ENCODE results near the gene ODAD4.
"Not testable (repeated sequence)": the region's sequence is repeated elsewhere in the genome, so short reads cannot be mapped to it uniquely, and the experiment has no call there.

Gene ODAD4

GRCh38 chr17:42010898-42011516 lies 80.6 kb downstream of the ODAD4 start:
- TF ChIP-seq, protein P1, sequence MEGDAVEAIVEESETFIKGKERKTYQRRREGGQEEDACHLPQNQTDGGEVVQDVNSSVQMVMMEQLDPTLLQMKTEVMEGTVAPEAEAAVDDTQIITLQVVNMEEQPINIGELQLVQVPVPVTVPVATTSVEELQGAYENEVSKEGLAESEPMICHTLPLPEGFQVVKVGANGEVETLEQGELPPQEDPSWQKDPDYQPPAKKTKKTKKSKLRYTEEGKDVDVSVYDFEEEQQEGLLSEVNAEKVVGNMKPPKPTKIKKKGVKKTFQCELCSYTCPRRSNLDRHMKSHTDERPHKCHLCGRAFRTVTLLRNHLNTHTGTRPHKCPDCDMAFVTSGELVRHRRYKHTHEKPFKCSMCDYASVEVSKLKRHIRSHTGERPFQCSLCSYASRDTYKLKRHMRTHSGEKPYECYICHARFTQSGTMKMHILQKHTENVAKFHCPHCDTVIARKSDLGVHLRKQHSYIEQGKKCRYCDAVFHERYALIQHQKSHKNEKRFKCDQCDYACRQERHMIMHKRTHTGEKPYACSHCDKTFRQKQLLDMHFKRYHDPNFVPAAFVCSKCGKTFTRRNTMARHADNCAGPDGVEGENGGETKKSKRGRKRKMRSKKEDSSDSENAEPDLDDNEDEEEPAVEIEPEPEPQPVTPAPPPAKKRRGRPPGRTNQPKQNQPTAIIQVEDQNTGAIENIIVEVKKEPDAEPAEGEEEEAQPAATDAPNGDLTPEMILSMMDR (IDR thresholded peaks at IDR 0.05; ENCODE audit: control extremely low read depth, extremely low read depth, low read depth, missing control alignments), result no peak
- DNase-seq (ENCODE audit: extremely low spot score), result no peak
- CTCF ChIA-PET, result interaction anchor here (2.0 to 15.2 kb wide), 2 partner anchors 11 to 20 kb away, joined by 4 to 123 read pairs; partner anchors contain the start of genes DNAJC7 and NKIRAS2
- POLR2A ChIA-PET, result no interaction called here

- POLR2A ChIA-PET, result interaction anchor here (0.6 kb wide), 1 partner anchor 112 kb away, joined by 3 read pairs; no protein-coding TSS in a partner anchor
- CTCF ChIA-PET, result interaction anchor here (1.3 to 15.2 kb wide), 4 partner anchors 9 to 21 kb away, joined by 3 to 123 read pairs (median 4); partner anchors contain the start of genes DNAJC7 and NKIRAS2
- DNase-seq (ENCODE audit: extremely low spot score), result not testable (repeated sequence)
Measured at GRCh38 chr17:42012363-42012762, 81.9 kb downstream of the ODAD4 start.

- POLR2A ChIA-PET; DNase-seq (ENCODE audit: extremely low spot score): not testable (repeated sequence)
- CTCF ChIA-PET, result interaction anchor here (1.3 to 1.5 kb wide), 3 partner anchors 12 to 17 kb away, joined by 3 to 5 read pairs (median 3); no protein-coding TSS in a partner anchor
Measured at GRCh38 chr17:42013740-42014139, 83.3 kb downstream of the ODAD4 start.
